Myocyte (in vitro differentiated cells): ENCODE results near the gene SRRD. TPM values are rescaled to one million over a fixed set of nuclear protein-coding genes. Genes with fewer than 3 reads are reported as not detected.

Experiments used
- DNase-seq: peaks from one replicate; pipeline ENCODE4 v3.0.0-alpha.2; 2012; ENCODE audit warnings: low read depth
- total RNA-seq: library from RNA; depleted of rRNA; stranded (reverse); fragments of >200 nt; gene quantifications from 2 replicates; pipeline ENCODE4 v1.2.3, GENCODE V29; 2014

The SRRD gene
- total RNA-seq, 1 donor from 2014 or later: 23.8 TPM

GRCh38 chr22:26452236-26453016, 31.3 kb upstream of the SRRD start:
- DNase-seq: no peak

DNA sequence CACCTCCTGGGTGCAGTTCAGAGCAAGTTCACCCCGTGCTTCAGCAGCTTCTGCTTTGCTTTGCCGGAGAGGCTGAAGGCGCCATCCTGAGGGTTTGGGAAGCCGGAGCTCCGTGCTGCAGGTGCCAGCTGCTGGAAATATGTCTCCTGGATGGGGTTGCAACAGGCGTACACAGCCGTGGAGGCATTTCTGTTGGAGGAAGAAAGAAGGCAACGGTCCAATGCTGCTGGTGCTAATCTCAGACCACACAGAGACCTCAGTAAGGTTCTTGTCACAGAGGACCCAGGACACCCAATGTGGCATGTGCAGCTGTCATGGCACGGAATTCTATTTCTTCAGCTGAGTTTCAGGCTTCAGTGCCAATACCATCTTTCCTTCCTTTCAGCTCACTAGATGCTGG, 30.5 kb upstream of the SRRD start:
- peak; percentile 47 for DNase-seq

GRCh38 chr22:26453812-26454500, 29.7 kb upstream of the SRRD start:
- no peak for DNase-seq

DNA sequence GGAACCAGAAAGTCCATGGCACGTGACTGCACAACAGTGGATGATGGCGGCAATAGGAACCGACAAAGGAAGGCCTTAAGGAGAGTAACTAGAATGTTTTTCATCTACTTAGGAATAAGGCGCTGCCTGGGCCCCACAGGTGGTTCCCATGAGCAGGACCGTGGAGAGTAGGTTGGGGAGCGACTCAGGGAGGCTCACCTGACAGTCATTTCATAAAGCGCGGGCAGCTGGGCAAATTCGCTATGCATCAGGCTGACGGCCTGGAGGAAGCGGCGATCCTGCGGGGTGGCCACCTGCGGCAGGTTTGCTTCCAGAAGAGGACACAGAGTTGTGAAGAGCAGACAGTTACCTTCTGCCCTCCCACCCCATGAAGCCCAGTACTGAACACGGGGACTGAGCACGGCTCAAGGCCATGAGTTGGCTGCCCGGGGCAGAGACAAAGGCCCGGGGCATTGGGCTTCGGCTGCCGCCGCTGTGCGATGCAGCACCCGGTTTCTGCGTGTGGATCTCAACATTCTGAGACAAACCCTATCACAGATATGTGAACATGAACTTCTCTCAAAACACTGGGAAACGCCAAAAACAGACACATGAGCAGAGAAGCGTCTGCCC, 25.9 kb upstream of the SRRD start:
- DNase-seq: no peak

DNA sequence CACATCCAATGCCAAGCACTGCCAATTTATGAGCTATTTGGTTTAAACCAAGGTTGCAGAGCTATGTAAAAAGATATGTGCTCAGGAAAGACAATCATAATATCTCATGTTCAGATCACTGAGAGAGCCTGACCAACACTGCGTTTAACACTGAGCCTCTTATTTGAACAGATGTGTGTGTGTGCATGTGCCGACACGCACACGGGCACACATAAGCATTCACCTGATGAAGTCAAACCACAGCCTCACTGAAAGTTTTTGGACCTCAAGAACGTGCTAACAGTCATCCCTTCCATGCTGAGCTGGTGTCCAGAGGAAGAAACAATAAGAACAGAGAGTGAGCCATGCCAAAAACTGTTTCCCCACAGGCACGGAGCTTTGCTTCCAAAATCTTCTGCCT, 23.5 kb upstream of the SRRD start:
- no peak for DNase-seq

DNA sequence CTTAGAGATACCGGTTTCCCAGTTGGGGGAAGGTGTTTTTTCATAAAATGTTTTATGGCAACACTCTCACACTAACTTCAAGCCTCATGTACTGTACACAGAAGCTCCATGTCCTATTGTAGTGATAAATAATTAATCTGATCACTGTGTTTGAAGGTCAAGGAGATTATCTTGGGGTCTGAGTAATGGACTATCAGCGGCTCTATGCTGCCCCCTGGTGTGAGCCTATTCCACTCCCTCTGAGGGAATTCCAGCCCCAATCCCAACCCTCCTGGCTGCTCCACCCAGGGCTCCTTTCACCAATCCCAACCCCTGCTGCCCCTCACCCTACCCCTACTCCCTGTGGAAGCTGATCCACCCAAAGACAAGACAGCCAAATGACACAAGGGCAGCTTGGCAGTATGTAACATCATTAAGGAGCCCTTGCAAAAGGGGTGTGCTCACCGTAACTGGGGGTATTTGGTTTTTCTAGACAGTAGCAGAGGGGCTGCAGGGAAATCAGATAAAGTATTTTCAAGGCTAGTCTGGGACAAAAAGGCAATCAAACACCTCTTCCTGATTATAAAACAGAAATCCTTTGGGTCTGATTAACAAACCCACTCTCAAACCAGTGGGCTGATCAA, 22.4 kb upstream of the SRRD start:
- peak; percentile 66 for DNase-seq

DNA sequence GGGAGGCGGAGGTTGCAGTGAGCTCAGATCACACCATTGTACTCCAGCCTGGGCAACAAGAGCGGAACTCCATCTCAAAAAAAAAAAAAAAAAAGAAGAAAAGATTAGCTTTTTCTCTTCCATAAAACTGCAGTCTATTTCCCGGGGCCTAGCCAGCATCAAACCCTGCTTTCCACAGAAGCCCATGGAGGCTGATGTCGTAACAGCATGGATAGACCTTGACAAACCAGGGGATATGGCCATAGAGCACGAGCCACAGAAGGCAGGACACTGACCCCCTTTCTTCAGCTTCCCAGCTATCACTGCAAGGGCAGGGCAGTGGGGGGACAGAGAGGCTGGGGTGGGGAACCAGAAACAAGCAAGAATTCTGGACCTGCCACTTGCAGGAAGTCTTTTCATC, 21.6 kb upstream of the SRRD start:
- DNase-seq: no peak

DNA sequence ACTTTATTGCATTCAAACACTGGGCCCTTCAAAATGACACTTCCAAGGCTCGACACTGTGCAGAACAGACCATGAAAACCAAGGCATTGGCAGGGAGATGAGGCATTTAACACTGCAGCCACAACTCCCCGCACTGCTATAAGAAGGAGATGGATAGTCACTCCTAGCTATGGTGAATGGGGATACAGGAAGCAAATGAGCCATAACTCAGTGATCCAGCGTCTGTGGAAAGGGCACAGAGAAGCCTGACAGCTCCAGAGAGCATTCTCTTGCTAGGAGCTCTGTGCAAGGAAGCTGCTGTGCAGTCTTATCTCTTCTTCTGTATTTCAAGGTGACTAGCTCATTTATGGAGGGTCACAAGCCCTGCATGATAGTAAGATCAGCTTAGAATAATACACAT, 21.0 kb upstream of the SRRD start:
- no peak for DNase-seq

GRCh38 chr22:26463101-26463661, 20.5 kb upstream of the SRRD start:
- no peak for DNase-seq

- no peak for DNase-seq
Observed at GRCh38 chr22:26463688-26464087, 20.0 kb upstream of the SRRD start.

GRCh38 chr22:26464312-26464711, 19.4 kb upstream of the SRRD start:
- no peak for DNase-seq

GRCh38 chr22:26466196-26466595, 17.5 kb upstream of the SRRD start:
- DNase-seq: peak; percentile 90

GRCh38 chr22:26470807-26471206, 12.9 kb upstream of the SRRD start:
- no peak for DNase-seq

- DNase-seq: peak; percentile 95
Observed at GRCh38 chr22:26471522-26471921, 12.2 kb upstream of the SRRD start.

DNA sequence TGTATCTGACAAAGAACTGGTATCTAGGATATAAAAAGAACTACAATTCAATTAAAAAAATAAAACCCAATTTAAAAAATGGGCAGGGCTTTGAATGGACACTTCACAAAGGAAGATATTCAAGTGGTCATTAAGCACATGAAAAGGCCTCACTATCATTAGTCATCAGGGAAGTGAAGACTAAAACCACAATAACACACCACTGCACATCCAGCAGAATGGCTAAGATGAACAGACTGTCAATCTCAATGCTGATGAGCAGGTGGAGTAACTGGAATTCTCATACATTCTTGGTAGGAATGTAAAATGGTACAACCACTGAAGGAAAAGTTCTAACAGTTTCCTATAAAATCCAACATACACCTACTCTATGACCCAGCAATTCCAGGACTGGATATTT, 9.0 kb upstream of the SRRD start:
- DNase-seq: peak; percentile 69

GRCh38 chr22:26476705-26477340, 6.9 kb upstream of the SRRD start:
- no peak for DNase-seq

GRCh38 chr22:26477341-26477731, 6.3 kb upstream of the SRRD start:
- no peak for DNase-seq

GRCh38 chr22:26479043-26479791, 4.5 kb upstream of the SRRD start:
- DNase-seq: no peak

DNA sequence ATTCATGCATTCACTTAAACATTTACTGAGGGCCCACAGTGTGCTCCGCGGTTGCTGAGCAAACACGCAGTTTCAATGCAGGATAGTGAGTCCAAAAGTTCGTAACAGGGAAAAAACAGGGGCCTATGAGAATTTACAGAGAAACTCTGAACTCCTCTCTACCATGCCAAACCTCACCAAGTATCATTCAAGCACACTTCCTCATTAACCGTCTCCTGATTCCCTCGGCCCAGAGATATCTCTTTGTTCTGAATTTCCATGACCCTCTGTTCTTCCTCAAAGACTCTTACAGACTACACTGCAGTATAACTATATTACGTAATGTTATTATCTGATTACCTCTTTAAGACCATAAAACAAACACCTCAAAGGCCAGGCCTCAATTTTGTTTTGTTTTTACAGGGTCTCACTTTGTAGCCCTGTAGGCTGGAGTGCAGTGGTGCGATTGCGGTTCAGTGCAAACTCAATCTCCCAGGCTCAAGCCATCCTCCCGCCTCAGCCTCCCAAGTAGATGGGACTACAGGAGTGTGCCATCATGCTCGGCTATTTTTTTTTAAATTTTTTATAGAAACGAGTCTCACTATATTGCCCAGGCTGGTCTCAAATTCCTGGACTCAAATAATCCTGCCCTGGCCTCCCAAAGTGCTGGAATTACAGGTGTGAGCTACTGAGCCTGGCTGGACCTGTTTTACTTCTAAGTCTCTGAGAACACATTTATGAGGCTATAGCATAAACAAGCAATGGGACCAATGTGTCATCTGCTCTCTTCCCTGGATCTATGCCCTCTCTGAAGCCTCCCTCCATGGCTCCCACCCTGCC, 3.7 kb upstream of the SRRD start:
- DNase-seq: no peak

- DNase-seq: no peak
Observed at GRCh38 chr22:26480611-26480932, 3.1 kb upstream of the SRRD start.
